GM18870 (cell line): ENCODE results near the gene RBM4B.

ENCODE experiments used
- ATAC-seq: cut with Tn5 transposase; IDR thresholded peaks from one replicate; pipeline ENCODE4 v1.9.1; 2021; ENCODE audit warnings: moderate library complexity; ENCODE audit not compliant: unreplicated experiment

The RBM4B gene

DNA sequence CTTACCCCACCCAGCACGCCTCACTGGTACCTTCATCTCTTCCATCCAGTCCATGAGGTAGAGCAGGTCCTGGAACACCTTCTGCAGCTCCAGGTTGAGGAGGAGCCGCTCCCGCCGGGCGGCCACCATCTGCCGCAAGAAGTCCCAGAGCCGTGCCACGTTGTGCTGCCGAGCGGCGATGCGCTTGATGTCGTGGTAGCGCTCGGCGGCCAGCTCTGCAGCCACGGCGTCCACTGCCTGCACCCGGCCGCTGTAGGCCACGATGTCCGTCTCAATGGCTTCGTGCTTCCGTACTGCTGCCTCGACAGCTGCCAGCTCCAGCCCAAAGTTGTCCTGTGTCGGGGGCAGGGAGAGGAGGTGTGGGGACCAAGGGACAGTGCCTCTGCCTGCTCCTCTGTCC lies 29.8 kb upstream of the RBM4B start:
- no peak for ATAC-seq

DNA sequence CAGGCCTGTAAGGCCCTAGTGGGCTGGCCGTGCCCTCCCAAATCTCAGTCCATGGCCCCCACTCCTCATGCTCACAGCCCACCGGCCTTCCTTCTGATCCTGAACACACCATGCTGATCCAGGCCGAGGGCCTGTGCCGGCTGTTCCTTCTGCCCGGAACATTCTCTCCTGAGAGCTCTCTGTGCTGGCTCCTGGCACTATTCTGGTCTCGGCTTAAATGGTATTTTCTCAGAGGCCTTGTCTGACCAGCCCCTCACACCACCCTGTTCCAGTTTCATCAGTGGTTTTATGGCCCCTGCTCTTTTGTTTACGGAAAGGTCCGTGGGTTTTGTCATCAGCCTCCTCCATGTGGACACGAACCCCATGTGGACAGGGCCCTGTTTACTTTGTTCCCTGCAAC lies 29.3 kb upstream of the RBM4B start:
- no peak for ATAC-seq

DNA sequence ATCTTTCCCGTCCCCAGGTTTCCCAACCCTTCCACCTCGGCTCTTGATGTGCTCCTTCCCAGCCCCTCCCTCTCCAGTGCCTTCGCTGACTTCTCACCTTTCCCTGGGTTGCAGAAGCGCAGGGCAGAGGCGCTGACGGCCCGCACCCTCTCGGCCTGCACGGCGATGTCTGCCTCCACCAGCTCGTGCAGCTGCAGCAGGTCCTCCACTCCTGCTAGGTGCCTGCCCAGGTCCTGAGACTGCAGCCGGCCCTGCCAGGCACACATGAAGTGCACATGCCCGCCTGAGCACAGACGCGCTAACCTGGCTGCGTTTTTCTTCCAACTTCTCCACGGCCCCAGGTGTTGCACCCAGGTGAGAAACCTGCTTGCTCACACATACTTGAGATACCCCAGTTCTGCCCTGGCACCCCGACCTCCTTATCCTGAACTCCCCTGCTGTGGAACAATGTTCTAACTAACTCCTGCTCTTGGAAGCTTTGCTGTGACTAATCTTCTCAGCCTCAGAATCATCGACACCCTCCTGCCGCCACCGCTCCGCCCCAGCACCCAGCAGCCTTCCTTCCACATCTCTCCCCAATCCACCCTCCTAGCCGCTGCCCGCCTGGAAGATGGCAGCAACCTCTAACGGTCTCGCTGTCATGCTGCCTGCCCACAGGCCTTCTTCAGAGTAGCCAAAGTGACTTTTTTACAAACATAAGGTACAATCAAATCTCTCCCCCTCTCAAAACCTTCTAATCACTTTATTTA lies 28.1 kb upstream of the RBM4B start:
- ATAC-seq, result no peak

DNA sequence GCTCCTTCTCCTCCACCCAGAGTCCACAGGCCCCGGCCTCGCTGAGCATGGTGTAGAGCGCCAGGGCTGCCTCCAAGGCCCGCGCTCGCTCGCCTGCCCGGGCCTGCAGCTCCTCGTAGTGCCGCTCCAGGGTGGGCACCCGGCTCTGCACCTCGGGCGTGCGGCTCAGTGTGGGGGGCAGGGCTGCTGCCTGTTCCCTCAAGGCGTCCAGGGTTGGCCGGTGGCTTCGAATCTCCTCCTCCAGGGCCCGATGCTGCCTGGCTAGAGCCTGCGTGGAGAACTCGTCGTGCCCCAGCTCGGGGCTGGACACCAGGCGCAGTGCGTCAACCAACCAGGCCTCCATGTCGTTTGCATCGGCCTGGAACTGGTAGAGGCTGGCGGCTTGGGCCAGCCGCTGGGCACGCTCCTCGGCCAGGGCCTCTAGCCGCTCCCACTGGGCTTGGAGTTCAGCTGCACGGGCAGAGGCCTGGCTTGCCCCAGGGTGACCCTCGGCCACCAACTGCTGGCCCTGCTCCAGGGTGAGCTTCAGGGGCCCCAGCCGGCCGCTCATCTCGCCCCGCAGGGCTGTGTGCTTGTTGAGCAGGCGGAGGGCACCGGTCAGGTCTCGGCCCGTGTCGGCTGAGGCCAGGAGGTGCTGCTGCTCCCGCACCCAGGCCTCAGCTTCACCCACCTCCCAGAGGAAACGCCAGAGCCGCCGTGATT lies 27.1 kb upstream of the RBM4B start:
- ATAC-seq, result no peak

DNA sequence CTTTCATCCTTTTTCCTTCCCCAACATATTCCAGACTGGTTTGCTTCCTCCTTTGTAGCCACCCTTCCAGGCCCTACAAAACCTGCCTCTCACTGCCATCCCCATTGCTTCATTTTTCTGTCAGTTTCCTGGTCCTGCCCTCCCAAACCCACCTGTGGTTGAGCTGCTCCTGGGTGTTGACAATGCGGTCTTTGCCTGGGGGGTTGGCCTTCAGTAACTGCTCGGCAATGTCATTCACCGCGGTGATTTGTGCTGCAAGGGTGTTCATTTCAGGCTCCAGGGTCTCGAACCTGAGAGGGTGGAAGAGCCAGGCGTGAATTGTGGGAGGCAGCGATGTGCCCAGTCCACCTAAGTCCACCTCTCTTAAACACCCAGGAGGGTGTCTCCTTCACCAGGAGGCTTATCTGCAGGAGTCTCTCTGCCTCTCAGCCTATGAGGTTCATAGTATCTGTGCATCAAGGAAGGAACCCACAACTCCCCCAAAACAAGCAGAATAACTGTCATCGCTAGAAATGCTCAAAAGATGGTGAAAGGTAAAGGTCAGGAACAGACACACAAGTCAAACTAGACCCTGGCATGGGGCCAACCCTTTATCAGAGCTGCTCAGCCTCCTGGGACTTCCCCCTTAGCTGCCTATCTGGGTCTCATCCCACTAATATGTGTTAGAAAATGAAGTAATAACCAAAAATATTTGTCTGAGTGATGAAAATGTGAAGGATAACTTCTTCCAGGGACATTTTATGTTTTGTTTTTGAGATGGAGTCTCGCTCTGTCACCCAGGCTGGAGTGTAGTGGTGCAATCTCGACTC lies 23.9 kb upstream of the RBM4B start:
- ATAC-seq, result no peak

DNA sequence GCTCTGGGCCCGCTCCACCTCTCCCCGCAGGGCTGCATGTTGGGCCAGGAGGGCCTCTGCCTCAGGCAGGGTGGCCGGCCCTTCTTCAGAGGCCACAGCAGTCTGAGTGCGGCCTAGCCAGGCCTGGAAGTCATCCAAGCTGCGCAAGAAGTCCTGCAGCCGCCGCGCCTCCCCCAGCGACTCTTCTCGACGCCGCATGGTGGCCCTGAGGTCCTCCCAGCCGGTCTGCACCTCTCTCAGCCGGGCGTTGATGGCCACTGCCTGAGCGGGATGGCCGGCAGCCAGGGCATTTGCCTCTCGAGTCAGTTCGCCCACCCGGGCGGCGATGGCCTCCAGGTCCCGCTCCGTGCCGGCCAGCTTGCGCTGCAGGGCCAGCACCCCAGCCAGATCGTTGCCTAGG lies 23.1 kb upstream of the RBM4B start:
- ATAC-seq, result no peak

DNA sequence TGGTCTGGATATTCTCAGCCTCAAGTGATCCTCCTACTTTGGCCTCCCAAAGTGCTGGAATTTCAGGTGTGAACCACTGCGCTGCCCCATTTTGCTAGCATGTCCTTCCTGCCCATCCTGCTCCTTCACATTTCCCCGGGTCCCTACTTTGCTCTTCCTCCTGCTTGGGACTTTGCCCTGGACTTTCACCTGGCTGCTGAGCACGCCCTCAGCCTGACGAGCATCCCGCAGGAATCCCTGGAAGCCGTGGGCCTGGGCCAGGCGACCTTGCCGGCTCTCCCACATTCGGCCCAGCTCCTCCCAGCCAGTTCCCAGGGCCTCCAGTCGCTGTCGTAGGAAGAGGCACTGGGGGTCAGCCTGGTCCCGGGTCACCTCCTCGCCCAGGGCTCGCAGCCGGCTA lies 22.6 kb upstream of the RBM4B start:
- ATAC-seq, result no peak

DNA sequence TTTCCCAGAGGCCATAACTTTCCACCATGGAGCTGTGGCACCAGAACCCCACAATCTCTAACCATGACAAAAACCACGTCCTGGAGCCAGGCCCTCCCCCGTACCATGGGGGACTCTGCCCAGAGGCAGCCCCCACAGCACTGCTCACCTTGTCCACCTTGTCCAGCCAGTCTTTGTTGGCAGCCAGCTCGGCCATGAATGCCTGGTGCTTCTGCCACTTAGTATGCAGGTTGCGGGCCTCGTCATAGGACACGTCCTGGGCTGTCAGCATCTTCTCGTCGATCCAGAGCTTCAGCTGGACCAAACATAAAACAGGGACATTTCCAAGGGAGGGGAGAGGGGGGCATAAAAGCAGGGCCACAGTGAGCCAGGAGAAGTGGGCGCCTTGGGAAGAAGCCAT lies 20.8 kb upstream of the RBM4B start:
- ATAC-seq, result no peak

DNA sequence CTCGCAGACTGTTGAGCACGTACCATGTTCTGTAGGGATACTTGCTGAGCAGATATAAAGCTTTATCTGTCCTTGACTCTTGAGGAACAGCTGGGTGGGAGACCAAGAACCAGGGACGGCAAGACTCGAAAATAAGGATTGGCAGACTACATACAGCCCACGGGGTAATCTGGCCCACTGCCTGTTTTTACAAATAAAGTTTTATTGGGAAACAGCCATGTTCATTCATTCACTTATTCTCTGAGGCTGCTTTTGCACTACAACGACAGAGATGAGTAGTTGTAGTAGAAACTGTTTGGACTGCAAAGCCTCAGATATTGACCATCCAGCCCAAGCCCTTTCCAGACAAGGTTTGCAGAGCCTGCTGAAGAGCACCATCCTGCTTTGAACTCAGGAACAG lies 20.3 kb upstream of the RBM4B start:
- no peak for ATAC-seq

DNA sequence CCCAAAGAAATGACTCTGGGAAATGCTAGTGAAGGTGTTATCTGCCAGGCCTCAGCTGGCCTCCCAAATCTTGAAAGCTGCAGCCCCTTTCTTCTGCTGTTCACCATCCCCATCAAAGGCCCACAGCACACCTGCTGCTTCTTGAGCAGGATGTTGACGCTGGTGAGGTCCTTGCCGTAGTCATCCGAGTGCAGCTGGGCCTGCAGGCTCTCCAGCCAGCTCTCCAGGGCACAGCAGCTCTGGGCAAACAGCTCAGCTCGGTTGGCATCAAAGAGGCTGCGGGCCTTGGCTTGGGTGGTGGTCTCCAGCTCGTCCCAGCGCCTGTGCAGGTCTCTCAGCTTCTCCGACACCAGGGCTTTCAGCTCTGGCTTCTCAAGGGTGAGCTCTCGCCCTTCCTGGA lies 18.5 kb upstream of the RBM4B start:
- no peak for ATAC-seq

DNA sequence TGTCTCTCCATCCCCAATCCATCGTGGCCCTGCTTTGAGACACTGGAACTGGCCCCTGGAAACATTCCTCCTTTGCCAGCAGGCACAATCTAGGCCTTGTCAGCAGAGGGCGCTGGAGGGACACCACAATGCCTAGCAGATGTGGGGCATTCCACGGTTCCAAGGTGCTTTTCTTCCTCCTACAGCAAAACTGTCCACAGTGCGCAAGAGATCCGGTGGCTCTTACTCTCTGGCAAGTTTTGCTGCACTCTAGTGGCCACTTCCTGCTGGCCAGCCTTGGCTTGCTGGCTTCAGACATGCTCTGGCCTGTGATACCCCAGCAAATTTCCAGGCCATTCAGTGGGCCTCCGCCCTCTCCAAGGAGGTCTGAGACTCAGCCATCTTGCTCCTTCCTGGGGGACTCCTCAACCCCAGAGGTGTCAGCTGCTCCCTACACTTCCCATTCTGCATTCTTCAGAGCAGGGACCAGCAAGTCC lies 17.1 kb upstream of the RBM4B start:
- ATAC-seq, result no peak

DNA sequence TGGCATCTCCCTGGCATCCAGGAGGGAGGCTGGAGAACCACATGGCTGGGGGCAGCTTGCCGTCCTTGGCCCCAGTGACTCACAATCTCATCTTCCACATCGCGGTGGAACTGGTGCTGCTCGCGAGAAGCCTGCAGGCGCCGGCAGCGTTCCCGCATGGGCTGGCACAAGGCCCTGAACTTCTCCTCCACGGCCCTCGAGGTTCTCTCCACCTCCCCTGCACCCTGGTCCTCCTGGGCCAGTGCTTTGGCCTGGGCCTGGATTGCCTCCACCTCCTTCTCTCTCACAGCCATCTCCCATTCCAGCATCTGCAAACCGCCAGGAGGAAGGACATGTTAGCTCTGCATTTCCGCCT lies 16.3 kb upstream of the RBM4B start:
- ATAC-seq, result no peak

DNA sequence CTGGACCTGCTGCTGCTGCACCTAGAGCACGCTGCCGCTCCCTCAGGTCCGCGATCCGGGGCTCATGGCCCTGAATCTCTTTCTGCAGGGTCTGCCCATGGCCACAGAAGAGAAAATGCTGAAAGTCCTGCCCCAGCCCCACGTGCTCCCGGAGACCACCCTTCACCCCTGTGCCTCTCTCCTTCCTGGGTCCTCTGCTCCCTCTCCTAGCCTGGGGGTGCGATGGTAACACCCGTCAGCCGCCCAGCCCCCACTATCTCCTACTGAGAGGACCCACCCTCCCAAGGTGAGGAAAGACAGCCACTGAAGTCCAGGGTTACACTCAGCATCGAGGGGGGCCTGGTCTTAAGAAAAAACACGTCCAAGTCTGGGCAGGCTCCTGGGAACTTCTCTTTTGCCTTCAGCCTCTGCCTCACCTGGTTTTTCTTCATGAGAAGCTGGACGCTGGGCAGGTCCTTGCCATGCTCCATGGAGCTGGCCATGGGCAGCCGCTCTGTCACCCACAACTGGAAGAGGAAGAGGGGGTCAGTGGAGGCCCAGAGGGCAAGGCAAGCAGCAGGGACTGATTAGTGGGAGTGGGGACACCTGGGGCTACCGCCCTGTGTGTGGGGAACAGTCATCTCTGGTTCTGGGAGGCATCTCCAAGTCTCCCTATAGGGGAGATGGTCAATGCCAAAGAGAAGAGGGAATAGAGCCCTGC lies 15.8 kb upstream of the RBM4B start:
- ATAC-seq, result no peak

DNA sequence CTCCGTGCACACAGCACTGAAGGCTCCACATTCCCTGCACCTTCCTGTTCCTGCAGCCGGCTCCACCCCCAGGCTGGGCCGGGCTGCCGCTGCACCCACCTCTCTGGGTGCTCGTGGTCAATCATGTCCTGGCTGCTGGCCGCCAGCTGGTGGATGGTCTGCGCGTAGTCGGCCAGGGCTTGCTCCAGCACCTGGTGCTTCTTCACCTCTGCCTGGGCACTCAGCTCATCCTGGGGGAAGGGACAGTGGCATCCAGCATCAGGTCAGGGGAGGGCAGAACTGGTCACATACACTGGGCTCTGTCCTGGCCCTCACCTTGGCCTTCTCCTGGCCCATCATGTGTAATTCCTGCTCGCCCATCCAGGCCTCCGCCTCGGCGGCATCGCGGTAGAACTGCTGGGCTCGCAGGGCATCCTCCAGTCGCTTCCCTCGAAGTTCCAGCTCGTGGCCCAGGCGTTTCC lies 15.2 kb upstream of the RBM4B start:
- no peak for ATAC-seq

DNA sequence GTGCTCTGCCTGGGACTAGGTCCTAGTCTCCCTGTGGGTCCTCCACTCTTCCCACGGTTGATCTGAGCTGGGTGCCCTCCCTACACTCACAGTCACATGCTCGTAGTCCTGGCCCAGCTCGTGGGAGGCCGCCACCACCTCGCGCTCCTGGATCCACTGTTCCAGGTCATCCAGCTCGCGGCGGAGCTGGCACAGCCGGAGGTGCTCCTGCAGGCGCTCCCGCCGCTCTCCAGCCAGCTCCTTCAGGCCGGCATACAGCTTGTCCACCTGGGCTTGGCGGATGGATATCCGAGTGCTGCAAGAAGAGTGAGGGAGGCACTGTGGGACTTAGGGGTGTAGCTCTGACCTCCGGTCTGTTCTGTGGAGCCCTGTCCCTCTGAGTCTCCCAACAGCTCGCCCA lies 14.8 kb upstream of the RBM4B start:
- ATAC-seq, result no peak

DNA sequence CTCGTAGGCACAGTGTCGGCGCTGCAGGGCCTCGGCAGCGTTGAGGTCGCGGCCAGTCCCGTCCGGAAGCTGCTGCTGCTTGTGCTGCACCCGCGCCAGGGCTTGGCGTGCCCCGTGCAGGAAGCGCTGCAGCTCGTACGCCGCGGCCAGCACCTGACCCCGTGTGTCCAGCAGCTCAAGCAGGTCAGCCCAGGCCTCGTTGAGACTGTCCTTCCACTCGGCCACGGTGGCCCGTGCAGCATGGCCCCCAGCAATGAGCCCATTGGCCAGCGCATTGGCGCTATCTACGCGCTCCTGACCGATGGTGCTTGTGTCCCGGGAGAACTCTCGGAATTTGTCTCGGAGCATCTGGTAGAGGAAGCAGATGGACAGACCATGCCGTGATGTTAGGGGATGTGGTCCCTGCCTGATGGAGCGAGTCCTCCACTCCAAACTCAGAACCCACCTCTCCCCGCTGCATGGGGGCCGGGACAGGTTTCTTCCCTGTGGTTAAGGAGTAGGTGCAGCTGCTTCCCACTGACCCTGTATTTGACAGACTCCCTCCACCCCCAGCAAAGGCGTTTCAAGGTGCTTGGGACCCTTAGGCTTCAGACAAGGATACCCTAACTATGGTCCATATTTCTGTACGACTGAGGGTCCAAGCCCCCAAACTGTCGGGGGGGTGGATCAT lies 13.8 kb upstream of the RBM4B start:
- no peak for ATAC-seq

DNA sequence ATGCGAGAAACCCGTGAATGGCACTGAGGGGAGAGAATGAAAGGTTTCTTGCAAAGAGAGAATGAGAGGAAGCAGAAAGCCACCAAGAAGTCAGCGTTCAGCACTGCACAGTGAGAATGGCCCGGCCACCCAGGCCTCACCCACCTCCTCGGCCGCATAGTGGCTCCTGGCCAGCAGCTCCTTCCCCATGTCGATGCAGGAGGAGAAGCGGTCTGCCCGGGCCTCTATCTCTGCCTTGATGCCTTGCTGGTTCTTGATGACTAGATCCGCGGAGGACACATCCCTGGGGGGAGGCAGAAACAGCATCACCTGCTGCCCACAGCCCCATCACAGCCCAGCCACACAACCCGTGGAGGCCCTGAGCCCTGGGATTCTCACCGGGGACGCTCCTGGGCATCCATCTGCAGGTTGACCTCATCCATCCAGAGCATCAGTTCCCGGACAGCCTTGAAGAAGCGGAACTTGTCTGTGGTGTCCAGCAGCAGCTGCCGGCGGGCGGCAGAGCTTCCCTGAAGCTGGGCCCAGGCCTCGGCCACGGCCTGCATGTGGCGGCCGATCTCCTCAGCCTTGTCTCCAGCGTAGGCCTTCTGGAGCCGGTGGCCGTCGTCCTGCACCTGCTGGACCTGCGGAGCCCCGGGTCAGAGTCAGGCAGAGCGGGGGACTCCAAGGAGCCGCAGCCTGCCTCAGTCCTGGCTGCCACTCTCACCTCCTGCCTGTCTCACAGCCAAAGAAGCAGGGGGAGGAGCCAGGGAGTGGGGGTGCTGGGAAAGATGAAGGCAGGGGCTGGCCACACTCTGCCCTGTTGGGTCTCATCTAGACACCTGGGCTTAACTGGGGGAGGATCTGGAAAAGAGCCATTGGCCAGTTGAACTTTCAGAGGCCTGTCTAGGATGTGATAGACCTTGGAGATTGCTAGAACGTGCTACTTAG lies 12.2 kb upstream of the RBM4B start:
- no peak for ATAC-seq

DNA sequence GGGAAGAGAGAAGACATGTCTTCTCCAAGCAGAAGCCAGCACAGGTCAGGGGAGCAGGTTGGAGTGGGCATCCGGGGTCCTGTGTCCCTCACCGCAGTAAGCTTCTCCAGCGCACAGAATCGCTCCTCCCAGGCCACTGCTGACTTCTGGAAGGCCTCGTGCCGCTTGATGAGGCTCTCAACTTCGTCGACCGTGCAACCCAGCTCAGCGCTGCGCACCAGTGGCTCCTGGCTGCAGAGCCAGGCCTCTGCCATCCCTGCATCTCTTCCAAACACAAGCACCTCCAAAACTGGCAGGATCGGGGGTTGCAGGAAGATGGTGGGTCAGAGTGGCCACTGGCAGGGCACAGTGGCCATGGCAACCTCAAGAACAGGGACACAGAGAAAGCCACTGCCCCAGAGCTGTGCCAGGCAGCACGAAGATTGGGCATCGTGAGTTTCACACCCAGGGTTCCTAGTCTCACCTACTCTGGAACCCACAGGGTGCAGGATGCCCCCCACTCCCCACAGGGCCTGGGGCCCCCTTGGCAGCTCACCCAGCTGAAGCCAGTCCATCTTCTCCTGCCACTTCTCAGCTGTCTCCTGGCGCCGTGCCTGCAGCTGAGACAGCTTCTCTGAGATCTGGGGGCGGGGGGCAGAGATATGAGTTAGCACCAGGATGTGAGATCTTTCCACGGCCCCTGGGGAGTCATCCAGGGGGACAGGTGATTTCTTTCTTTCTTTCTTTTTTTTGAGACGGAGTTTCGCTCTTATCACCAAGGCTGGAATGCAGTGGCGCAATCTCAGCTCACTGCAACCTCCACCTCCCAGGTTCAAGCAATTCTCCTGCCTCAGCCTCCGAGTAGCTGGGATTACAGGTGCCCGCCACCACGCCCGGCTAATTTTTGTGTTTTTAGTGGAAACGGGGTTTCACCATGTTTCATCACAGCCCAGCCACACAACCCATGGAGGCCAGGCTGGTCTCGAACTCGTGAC lies 11.2 kb upstream of the RBM4B start:
- ATAC-seq, result no peak
